Lung (tissue), 12 donors: ENCODE data around the gene GCNT1. TPM values are rescaled to one million over a fixed set of nuclear protein-coding genes. Genes with fewer than 3 reads are reported as not detected.

ENCODE experiments used
- ATAC-seq: fragments of 200-7000 bp; cut with Tn5 transposase; one replicate; pipeline ENCODE4 v1.9.1; 2020; ENCODE audit warnings: moderate number of reproducible peaks; ENCODE audit not compliant: insufficient read depth, low FRiP score
- DNase-seq, 3 donors: peaks; one replicate each; pipeline ENCODE4 v3.0.0-alpha.2; 2013 to 2017
- H3K27ac ChIP-seq, 2 donors: one replicate each; pipeline ENCODE4 v1.5.1; 2013; ENCODE audit warnings: mild to moderate bottlenecking in 2 of 2, moderate library complexity in 2 of 2, control low read depth in 1 of 2, inconsistent platforms in 1 of 2, low read depth in 1 of 2, low read length in 1 of 2
- H3K27me3 ChIP-seq, 3 donors: one replicate each; pipeline ENCODE4 v1.5.1; 2013; ENCODE audit warnings: low read length in 2 of 3; ENCODE audit not compliant: control insufficient read depth in 3 of 3, insufficient read depth in 3 of 3
- H3K36me3 ChIP-seq, 4 donors: one replicate each; pipeline ENCODE4 v1.5.1; 2013; ENCODE audit warnings: low read length in 4 of 4, mild to moderate bottlenecking in 1 of 4, moderate library complexity in 1 of 4; ENCODE audit not compliant: control insufficient read depth in 4 of 4, insufficient read depth in 4 of 4
- H3K4me1 ChIP-seq, 5 donors: one replicate each; pipeline ENCODE4 v1.5.1; 2013; ENCODE audit warnings: low read length in 5 of 5, mild to moderate bottlenecking in 2 of 5, moderate library complexity in 1 of 5; ENCODE audit not compliant: control insufficient read depth in 5 of 5, insufficient read depth in 5 of 5
- H3K4me3 ChIP-seq: one replicate; pipeline ENCODE4 v1.5.1; 2013; ENCODE audit warnings: mild to moderate bottlenecking, control low read depth, moderate library complexity
- H3K9ac ChIP-seq, 2 donors: one replicate each; pipeline ENCODE4 v1.5.1; 2013; ENCODE audit warnings: low read length in 2 of 2, control low read depth in 1 of 2; ENCODE audit not compliant: insufficient read depth in 1 of 2
- H3K9me3 ChIP-seq, 4 donors: one replicate each; pipeline ENCODE4 v1.5.1; 2013; ENCODE audit warnings: low read length in 3 of 4, mild to moderate bottlenecking in 1 of 4, moderate library complexity in 1 of 4; ENCODE audit not compliant: control insufficient read depth in 4 of 4, insufficient read depth in 3 of 4
- WGBS, 2 donors: extraction: QIAGEN DNeasy Blood & Tissue Kit; methylation state at CpG; one replicate each; pipeline ENCODE4 v1.1.7; 2013; 5-methylcytosine and 5-hydroxymethylcytosine counted together
- polyA plus RNA-seq, 2 donors: library from polyadenylated mRNA; stranded (reverse); fragments of 200-250 nt; gene quantifications; one replicate each; pipeline ENCODE4 v1.2.1, GENCODE V29; 2013
- total RNA-seq, 2 donors: library from RNA; depleted of rRNA in 1 of 2; stranded (reverse); fragments of >200 nt in 1 of 2; gene quantifications; one replicate each; pipeline ENCODE4 v1.2.1, GENCODE V29; 2014 to 2021
- TF ChIP-seq, protein P1 (sequence below): IDR thresholded peaks from 2 replicates; pipeline ENCODE4 v1.5.1; 2012; ENCODE audit warnings: mild to moderate bottlenecking; ENCODE audit errors: control extremely low read depth, extremely low read depth
- donor health status: control.
- donor health status: control.
- donor health status: Bipolar disorder and iron deficiency.
- donor health status: healthy.
- donor health status: DM: yes; HTN: yes; CAD: no.

GCNT1 gene
- total and polyA plus RNA-seq, 4 donors = 1.5 to 14.7 (median 7.5) TPM

DNA sequence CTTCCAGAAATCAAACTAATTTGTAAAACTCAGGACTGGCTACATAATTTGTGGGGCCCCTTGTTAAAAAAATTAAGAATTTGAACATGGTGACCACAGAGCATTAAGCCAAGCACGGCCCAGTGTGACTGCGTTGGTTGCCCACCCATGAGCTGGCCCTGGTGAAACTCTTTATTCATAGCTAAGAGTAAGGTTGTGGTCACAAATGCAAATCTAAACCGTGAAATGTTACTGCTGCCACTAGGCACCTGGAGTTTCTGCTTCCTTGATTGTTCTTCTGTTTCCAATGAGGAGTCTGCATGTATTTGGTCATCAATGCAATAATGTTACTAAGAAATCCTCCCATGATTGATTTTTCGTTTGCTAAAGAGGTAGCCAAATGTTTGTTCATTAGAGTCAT is 4.2 kb downstream of the GCNT1 start:
- Histone ChIP-seq H3K27ac (no peak overlapping the region), H3K4me3 (no peak overlapping the region), H3K9me3 (no peaks in the 10 kb centered on the region), H3K36me3 (no peaks in the 10 kb centered on the region), H3K27me3 (peaks cover 0 to 11% (median 6%) of the 10 kb centered on the region in 3 donors), H3K9ac (no peak overlapping the region), H3K4me1 (peaks cover 0 to 15% (median 0%) of the 10 kb centered on the region in 5 donors)
- no peak for DNase-seq
- 85 to 87% methylated on average over 4 of the region's 4 CpGs for WGBS, 2 donors
- TF ChIP-seq, protein P1, sequence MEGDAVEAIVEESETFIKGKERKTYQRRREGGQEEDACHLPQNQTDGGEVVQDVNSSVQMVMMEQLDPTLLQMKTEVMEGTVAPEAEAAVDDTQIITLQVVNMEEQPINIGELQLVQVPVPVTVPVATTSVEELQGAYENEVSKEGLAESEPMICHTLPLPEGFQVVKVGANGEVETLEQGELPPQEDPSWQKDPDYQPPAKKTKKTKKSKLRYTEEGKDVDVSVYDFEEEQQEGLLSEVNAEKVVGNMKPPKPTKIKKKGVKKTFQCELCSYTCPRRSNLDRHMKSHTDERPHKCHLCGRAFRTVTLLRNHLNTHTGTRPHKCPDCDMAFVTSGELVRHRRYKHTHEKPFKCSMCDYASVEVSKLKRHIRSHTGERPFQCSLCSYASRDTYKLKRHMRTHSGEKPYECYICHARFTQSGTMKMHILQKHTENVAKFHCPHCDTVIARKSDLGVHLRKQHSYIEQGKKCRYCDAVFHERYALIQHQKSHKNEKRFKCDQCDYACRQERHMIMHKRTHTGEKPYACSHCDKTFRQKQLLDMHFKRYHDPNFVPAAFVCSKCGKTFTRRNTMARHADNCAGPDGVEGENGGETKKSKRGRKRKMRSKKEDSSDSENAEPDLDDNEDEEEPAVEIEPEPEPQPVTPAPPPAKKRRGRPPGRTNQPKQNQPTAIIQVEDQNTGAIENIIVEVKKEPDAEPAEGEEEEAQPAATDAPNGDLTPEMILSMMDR = no peak
- ATAC-seq = no peak

DNA sequence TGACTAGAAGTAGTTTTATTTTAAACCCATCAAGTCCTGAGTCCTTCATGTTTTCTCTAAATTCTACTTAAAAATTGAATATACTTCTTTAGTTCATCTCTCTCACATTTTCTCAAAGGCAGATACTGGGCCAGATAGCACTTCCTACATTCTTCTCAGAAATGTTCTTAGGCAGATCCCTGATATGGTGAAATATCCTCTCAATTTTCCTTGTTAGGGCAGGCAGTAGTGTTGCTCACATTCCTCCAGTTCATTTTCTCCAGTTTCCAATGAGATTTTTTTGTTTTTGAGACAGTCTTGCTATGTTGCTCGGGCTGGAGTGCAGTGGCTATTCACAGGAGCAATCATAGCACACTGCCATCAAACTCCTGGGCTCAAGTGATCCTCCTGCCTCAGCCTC is 5.7 kb downstream of the GCNT1 start:
- no peak overlapping the region for H3K9ac ChIP-seq
- DNase-seq = no peak
- 92% methylated on average over 1 of the region's 1 CpG for WGBS, 2 donors
- no peak for ATAC-seq
- TF ChIP-seq, protein P1 = no peak
- peaks cover 0 to 8% (median 0%) of the 10 kb centered on the region in 5 donors for H3K4me1 ChIP-seq
- no peaks in the 10 kb centered on the region for H3K36me3 ChIP-seq
- H3K27me3 ChIP-seq = peaks cover 0 to 11% (median 6%) of the 10 kb centered on the region in 3 donors
- no peak overlapping the region for H3K4me3 ChIP-seq
- H3K27ac ChIP-seq = no peak overlapping the region
- H3K9me3 ChIP-seq = no peaks in the 10 kb centered on the region

DNA sequence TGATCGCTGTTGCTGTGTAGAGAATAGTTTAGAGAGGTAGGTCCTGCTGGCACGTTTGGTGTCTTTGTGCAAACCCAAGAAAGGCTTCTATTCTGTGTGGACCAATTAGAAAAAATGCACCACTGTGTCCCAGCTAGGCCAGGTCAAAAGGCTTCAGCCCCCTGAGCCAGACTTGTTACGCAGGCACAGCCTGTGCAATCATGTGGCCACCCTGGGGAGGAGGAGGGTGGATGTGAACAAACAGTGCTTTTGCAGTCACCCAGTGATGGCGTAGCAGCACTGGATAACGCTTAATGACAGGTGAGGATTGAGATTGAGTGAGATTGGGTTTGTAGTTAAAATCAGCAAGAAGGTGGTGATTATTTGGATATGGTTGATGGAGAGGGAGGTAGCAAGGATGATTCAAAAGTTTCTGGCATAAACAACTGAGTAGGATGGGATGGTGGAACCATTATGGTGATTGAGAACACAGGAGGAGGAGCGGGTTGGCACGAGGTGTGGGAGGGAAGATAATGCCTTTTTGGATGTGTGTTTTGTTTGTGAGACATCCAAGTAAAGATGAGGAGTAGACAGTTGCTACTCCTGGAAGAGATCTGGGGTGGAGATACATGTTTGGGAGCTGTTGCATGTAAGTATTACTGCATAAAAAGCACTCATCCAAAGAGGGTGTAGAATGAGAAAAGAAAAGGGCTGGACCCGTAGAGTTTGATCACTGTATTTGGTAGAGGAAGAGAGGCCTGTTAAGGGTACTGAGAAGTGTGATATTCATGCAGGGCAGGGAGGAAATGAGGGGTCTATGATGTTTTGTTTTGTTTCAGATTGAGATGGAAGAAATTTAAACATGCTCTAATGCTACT is 6.7 kb downstream of the GCNT1 start:
- DNase-seq (no peak), ATAC-seq (peak; percentile 34)
- Histone ChIP-seq H3K9ac (no peak overlapping the region), H3K27ac (no peak overlapping the region), H3K4me3 (no peak overlapping the region), H3K36me3 (no peaks in the 10 kb centered on the region), H3K4me1 (no peaks in the 10 kb centered on the region), H3K27me3 (peaks cover 0 to 6% (median 4%) of the 10 kb centered on the region in 3 donors), H3K9me3 (no peaks in the 10 kb centered on the region)
- 80 to 87% methylated on average over 8 of the region's 8 CpGs for WGBS, 2 donors
- TF ChIP-seq, protein P1 = no peak
